ENCODE data around the gene NAALADL2. TPM values are rescaled to one million over a fixed set of nuclear protein-coding genes. Genes with fewer than 3 reads are reported as not detected.

The NAALADL2 gene
- total RNA-seq, 1 donor from 2014 or later, result 2.9 TPM

- DNase-seq (ENCODE audit: low read depth), result no peak
- H3K4me3 ChIP-seq (ENCODE audit: low read depth, low read length), result no peak overlapping the region
- no peak for TF ChIP-seq CTCF (conservative IDR thresholded peaks at IDR 0.05; ENCODE audit: low read depth, low read length)
Measured at GRCh38 chr3:174883881-174884675, 24.9 kb downstream of the NAALADL2 start.

- no peak for DNase-seq (ENCODE audit: low read depth)
- no peak for TF ChIP-seq CTCF (conservative IDR thresholded peaks at IDR 0.05; ENCODE audit: low read depth, low read length)
- no peak overlapping the region for H3K4me3 ChIP-seq (ENCODE audit: low read depth, low read length)
Measured at GRCh38 chr3:174884776-174885568, 25.8 kb downstream of the NAALADL2 start.

- DNase-seq (ENCODE audit: low read depth), result no peak
- H3K4me3 ChIP-seq (ENCODE audit: low read depth, low read length), result no peak overlapping the region
- peak; percentile 18 for TF ChIP-seq CTCF (conservative IDR thresholded peaks at IDR 0.05; ENCODE audit: low read depth, low read length)
Measured at GRCh38 chr3:174891524-174892203, 32.5 kb downstream of the NAALADL2 start.

- no peak for DNase-seq (ENCODE audit: low read depth)
- H3K4me3 ChIP-seq (ENCODE audit: low read depth, low read length), result no peak overlapping the region
- TF ChIP-seq CTCF (conservative IDR thresholded peaks at IDR 0.05; ENCODE audit: low read depth, low read length), result no peak
Measured at GRCh38 chr3:174907027-174907426, 47.9 kb downstream of the NAALADL2 start.

GRCh38 chr3:174907628-174908407 is 48.7 kb downstream of the NAALADL2 start:
- no peak overlapping the region for H3K4me3 ChIP-seq (ENCODE audit: low read depth, low read length)
- TF ChIP-seq CTCF (conservative IDR thresholded peaks at IDR 0.05; ENCODE audit: low read depth, low read length), result no peak
- DNase-seq (ENCODE audit: low read depth), result no peak

All from epithelial cell of proximal tubule (primary cell).